Measurements from ENCODE around the gene FDX2.

- TF ChIP-seq CTCF (IDR thresholded peaks at IDR 0.05; ENCODE audit: borderline replicate concordance, extremely low read depth, low read length, poor library complexity, severe bottlenecking) (no peak), EZH2 (IDR thresholded peaks at IDR 0.05; ENCODE audit: borderline replicate concordance, low read depth, low read length, severe bottlenecking) (no peak)
Measured at GRCh38 chr19:10286803-10287737, 28.7 kb downstream of the FDX2 start, which contains the start of gene ICAM4.

All from DND-41 (cell line).